ENCODE measurements around the gene GLT8D2.

The GLT8D2 gene

GRCh38 chr12:104054681-104055346, 4.8 kb upstream of the GLT8D2 start:
- H2BK5ac ChIP-seq (ENCODE audit: low read length): no peak overlapping the region
- H2AFZ ChIP-seq (ENCODE audit: low read length): no peak overlapping the region
- H4K8ac ChIP-seq (ENCODE audit: low read depth, low read length): no peak overlapping the region
- H3K4me2 ChIP-seq (ENCODE audit: insufficient read depth, low read length, poor library complexity, severe bottlenecking): no peak overlapping the region
- H3K4ac ChIP-seq (ENCODE audit: low read length): no peak overlapping the region
- H3K79me1 ChIP-seq (ENCODE audit: low read depth, low read length): peaks cover 1% of the 10 kb centered on the region
- no peak overlapping the region for H2BK120ac ChIP-seq (ENCODE audit: low read depth, low read length)
- peaks cover 0 to 3% of the 10 kb centered on the region in 2 donors for H3K4me1 ChIP-seq (ENCODE audit: control insufficient read depth in 2 of 2, insufficient read depth in 1 of 2, low read depth in 1 of 2, low read length in 2 of 2)
- H3K23ac ChIP-seq (ENCODE audit: low read depth, low read length, poor library complexity): no peak overlapping the region
- no peaks in the 10 kb centered on the region for H3K36me3 ChIP-seq (replicated peaks in 1 of 2; ENCODE audit: control insufficient read depth in 2 of 2, insufficient read depth in 2 of 2, low read length in 2 of 2)
- peaks cover 0 to 13% (median 3%) of the 10 kb centered on the region in 3 experiments for H3K27me3 ChIP-seq (ENCODE audit: control insufficient read depth in 3 of 3, insufficient read depth in 3 of 3, low read depth in 1 of 3, low read length in 3 of 3)
- no peak overlapping the region for H4K91ac ChIP-seq (ENCODE audit: low read depth, low read length, poor library complexity)
- H3K9me3 ChIP-seq (replicated peaks in 1 of 2; ENCODE audit: control insufficient read depth in 2 of 2, insufficient read depth in 1 of 2, low read depth in 1 of 2, low read length in 2 of 2): no peaks in the 10 kb centered on the region
- no peak overlapping the region for H3K4me3 ChIP-seq (ENCODE audit: low read length in 2 of 2)
- DNase-seq (ENCODE audit: low spot score): no peak
- H2BK15ac ChIP-seq (ENCODE audit: low read length): no peak overlapping the region
- no peak overlapping the region for H3K18ac ChIP-seq (ENCODE audit: low read length)
- no peak overlapping the region for H3K9ac ChIP-seq (ENCODE audit: low read depth, low read length, poor library complexity)
- H3K14ac ChIP-seq (ENCODE audit: low read length): no peak overlapping the region
- H3K27ac ChIP-seq (replicated peaks; ENCODE audit: low read length): no peak overlapping the region
- H2BK12ac ChIP-seq (ENCODE audit: low read length): no peak overlapping the region
- no peak overlapping the region for H2AK5ac ChIP-seq (ENCODE audit: low read depth, low read length)
- WGBS, 2 donors (ENCODE audit: extremely low coverage in 2 of 2, insufficient read length in 2 of 2, insufficient replicate concordance in 1 of 2): no CpG with 5 or more reads among the region's 4 CpGs

- no peak overlapping the region for H3K9ac ChIP-seq (ENCODE audit: low read depth, low read length, poor library complexity)
- H3K79me1 ChIP-seq (ENCODE audit: low read depth, low read length): no peaks in the 10 kb centered on the region
- H3K9me3 ChIP-seq (replicated peaks in 1 of 2; ENCODE audit: control insufficient read depth in 2 of 2, insufficient read depth in 1 of 2, low read depth in 1 of 2, low read length in 2 of 2): no peaks in the 10 kb centered on the region
- H3K4ac ChIP-seq (ENCODE audit: low read length): no peak overlapping the region
- H3K36me3 ChIP-seq (replicated peaks in 1 of 2; ENCODE audit: control insufficient read depth in 2 of 2, insufficient read depth in 2 of 2, low read length in 2 of 2): no peaks in the 10 kb centered on the region
- no peak overlapping the region for H2BK15ac ChIP-seq (ENCODE audit: low read length)
- no peak overlapping the region for H3K18ac ChIP-seq (ENCODE audit: low read length)
- H3K4me3 ChIP-seq (ENCODE audit: low read length in 2 of 2): no peak overlapping the region
- no peak overlapping the region for H4K91ac ChIP-seq (ENCODE audit: low read depth, low read length, poor library complexity)
- peak overlapping the region; percentile 91 for H2AFZ ChIP-seq (ENCODE audit: low read length)
- peaks cover 0 to 37% (median 3%) of the 10 kb centered on the region in 3 experiments for H3K27me3 ChIP-seq (ENCODE audit: control insufficient read depth in 3 of 3, insufficient read depth in 3 of 3, low read depth in 1 of 3, low read length in 3 of 3)
- H2BK12ac ChIP-seq (ENCODE audit: low read length): no peak overlapping the region
- no peak overlapping the region for H2BK120ac ChIP-seq (ENCODE audit: low read depth, low read length)
- no peak overlapping the region for H2AK5ac ChIP-seq (ENCODE audit: low read depth, low read length)
- H4K8ac ChIP-seq (ENCODE audit: low read depth, low read length): no peak overlapping the region
- no peak overlapping the region for H3K14ac ChIP-seq (ENCODE audit: low read length)
- H3K23ac ChIP-seq (ENCODE audit: low read depth, low read length, poor library complexity): no peak overlapping the region
- H2BK5ac ChIP-seq (ENCODE audit: low read length): no peak overlapping the region
- no peak overlapping the region for H3K27ac ChIP-seq (replicated peaks; ENCODE audit: low read length)
- H3K4me1 ChIP-seq (ENCODE audit: control insufficient read depth in 2 of 2, insufficient read depth in 1 of 2, low read depth in 1 of 2, low read length in 2 of 2): peaks cover 0 to 3% of the 10 kb centered on the region in 2 donors
- DNase-seq (ENCODE audit: low spot score): no peak
- no CpG with 5 or more reads among the region's 3 CpGs for WGBS, 2 donors (ENCODE audit: extremely low coverage in 2 of 2, insufficient read length in 2 of 2, insufficient replicate concordance in 1 of 2)
- peak overlapping the region; percentile 51 for H3K4me2 ChIP-seq (ENCODE audit: insufficient read depth, low read length, poor library complexity, severe bottlenecking)
Observed at GRCh38 chr12:104050436-104050835, 449 bp upstream of the GLT8D2 start.

GRCh38 chr12:104049278-104049902, 597 bp downstream of the GLT8D2 start:
- peak overlapping the region; percentile 91 for H2AFZ ChIP-seq (ENCODE audit: low read length)
- no peak overlapping the region for H2AK5ac ChIP-seq (ENCODE audit: low read depth, low read length)
- no peak overlapping the region for H2BK12ac ChIP-seq (ENCODE audit: low read length)
- H2BK5ac ChIP-seq (ENCODE audit: low read length): no peak overlapping the region
- no peaks in the 10 kb centered on the region for H3K9me3 ChIP-seq (replicated peaks in 1 of 2; ENCODE audit: control insufficient read depth in 2 of 2, insufficient read depth in 1 of 2, low read depth in 1 of 2, low read length in 2 of 2)
- peaks cover 0 to 33% (median 3%) of the 10 kb centered on the region in 3 experiments for H3K27me3 ChIP-seq (ENCODE audit: control insufficient read depth in 3 of 3, insufficient read depth in 3 of 3, low read depth in 1 of 3, low read length in 3 of 3)
- no peak overlapping the region for H3K18ac ChIP-seq (ENCODE audit: low read length)
- H3K27ac ChIP-seq (replicated peaks; ENCODE audit: low read length): no peak overlapping the region
- H3K79me1 ChIP-seq (ENCODE audit: low read depth, low read length): no peaks in the 10 kb centered on the region
- H3K9ac ChIP-seq (ENCODE audit: low read depth, low read length, poor library complexity): no peak overlapping the region
- peaks cover 0 to 3% of the 10 kb centered on the region in 2 donors for H3K4me1 ChIP-seq (ENCODE audit: control insufficient read depth in 2 of 2, insufficient read depth in 1 of 2, low read depth in 1 of 2, low read length in 2 of 2)
- no peak overlapping the region for H3K23ac ChIP-seq (ENCODE audit: low read depth, low read length, poor library complexity)
- no peak overlapping the region for H3K4ac ChIP-seq (ENCODE audit: low read length)
- H2BK15ac ChIP-seq (ENCODE audit: low read length): no peak overlapping the region
- peak overlapping the region; percentile 51 for H3K4me2 ChIP-seq (ENCODE audit: insufficient read depth, low read length, poor library complexity, severe bottlenecking)
- no peak overlapping the region for H3K14ac ChIP-seq (ENCODE audit: low read length)
- no peaks in the 10 kb centered on the region for H3K36me3 ChIP-seq (replicated peaks in 1 of 2; ENCODE audit: control insufficient read depth in 2 of 2, insufficient read depth in 2 of 2, low read length in 2 of 2)
- H4K8ac ChIP-seq (ENCODE audit: low read depth, low read length): no peak overlapping the region
- no peak for DNase-seq (ENCODE audit: low spot score)
- H3K4me3 ChIP-seq (ENCODE audit: low read length in 2 of 2): peak overlapping the region; percentile 34 to 72
- H4K91ac ChIP-seq (ENCODE audit: low read depth, low read length, poor library complexity): no peak overlapping the region
- H2BK120ac ChIP-seq (ENCODE audit: low read depth, low read length): no peak overlapping the region
- WGBS, 2 donors (ENCODE audit: extremely low coverage in 2 of 2, insufficient read length in 2 of 2, insufficient replicate concordance in 1 of 2): no CpG with 5 or more reads among the region's 9 CpGs

GRCh38 chr12:104048811-104049210, 1.2 kb downstream of the GLT8D2 start:
- no peak overlapping the region for H3K9ac ChIP-seq (ENCODE audit: low read depth, low read length, poor library complexity)
- H3K36me3 ChIP-seq (replicated peaks in 1 of 2; ENCODE audit: control insufficient read depth in 2 of 2, insufficient read depth in 2 of 2, low read length in 2 of 2): no peaks in the 10 kb centered on the region
- H3K14ac ChIP-seq (ENCODE audit: low read length): no peak overlapping the region
- no peak overlapping the region for H4K91ac ChIP-seq (ENCODE audit: low read depth, low read length, poor library complexity)
- H2AFZ ChIP-seq (ENCODE audit: low read length): no peak overlapping the region
- peaks cover 0 to 3% of the 10 kb centered on the region in 2 donors for H3K4me1 ChIP-seq (ENCODE audit: control insufficient read depth in 2 of 2, insufficient read depth in 1 of 2, low read depth in 1 of 2, low read length in 2 of 2)
- H4K8ac ChIP-seq (ENCODE audit: low read depth, low read length): no peak overlapping the region
- H3K79me1 ChIP-seq (ENCODE audit: low read depth, low read length): no peaks in the 10 kb centered on the region
- H2BK15ac ChIP-seq (ENCODE audit: low read length): no peak overlapping the region
- DNase-seq (ENCODE audit: low spot score): no peak
- no peak overlapping the region for H3K4me3 ChIP-seq (ENCODE audit: low read length in 2 of 2)
- H3K18ac ChIP-seq (ENCODE audit: low read length): no peak overlapping the region
- H2BK12ac ChIP-seq (ENCODE audit: low read length): no peak overlapping the region
- no peak overlapping the region for H2BK120ac ChIP-seq (ENCODE audit: low read depth, low read length)
- WGBS, 2 donors (ENCODE audit: extremely low coverage in 2 of 2, insufficient read length in 2 of 2, insufficient replicate concordance in 1 of 2): no CpG with 5 or more reads among the region's 3 CpGs
- H2AK5ac ChIP-seq (ENCODE audit: low read depth, low read length): no peak overlapping the region
- peaks cover 0 to 33% (median 3%) of the 10 kb centered on the region in 3 experiments for H3K27me3 ChIP-seq (ENCODE audit: control insufficient read depth in 3 of 3, insufficient read depth in 3 of 3, low read depth in 1 of 3, low read length in 3 of 3)
- H3K4me2 ChIP-seq (ENCODE audit: insufficient read depth, low read length, poor library complexity, severe bottlenecking): no peak overlapping the region
- no peak overlapping the region for H2BK5ac ChIP-seq (ENCODE audit: low read length)
- no peak overlapping the region for H3K23ac ChIP-seq (ENCODE audit: low read depth, low read length, poor library complexity)
- no peak overlapping the region for H3K27ac ChIP-seq (replicated peaks; ENCODE audit: low read length)
- H3K9me3 ChIP-seq (replicated peaks in 1 of 2; ENCODE audit: control insufficient read depth in 2 of 2, insufficient read depth in 1 of 2, low read depth in 1 of 2, low read length in 2 of 2): no peaks in the 10 kb centered on the region
- no peak overlapping the region for H3K4ac ChIP-seq (ENCODE audit: low read length)
